ENCODE measurements around the gene LUC7L3. TPM values are rescaled to one million over a fixed set of nuclear protein-coding genes. Genes with fewer than 3 reads are reported as not detected.
A peak's percentile ranks its signal among the peaks of the same experiment; 100 is the strongest.
"Not testable (repeated sequence)": the region's sequence is repeated elsewhere in the genome, so short reads cannot be mapped to it uniquely, and the experiment has no call there.

Gene LUC7L3
- total RNA-seq, 3 donors from 2014 or later = 91.0 to 122 (median 114) TPM

- intact Hi-C loops (cut with DNase I, micrococcal nuclease) = no loop called here
- peaks cover 15% of the 10 kb centered on the region for H3K36me3 ChIP-seq (ENCODE audit: low read depth)
- DNase-seq = no peak
- no peak for TF ChIP-seq CTCF (IDR thresholded peaks at IDR 0.05)
- peaks cover 24% of the 10 kb centered on the region for H3K4me1 ChIP-seq (ENCODE audit: low read depth)
- H3K9me3 ChIP-seq = no peaks in the 10 kb centered on the region
- ATAC-seq = no peak
- no peak overlapping the region for H3K4me3 ChIP-seq
Measured at GRCh38 chr17:50697663-50698272, 21.6 kb upstream of the LUC7L3 start.

- Histone ChIP-seq H3K9me3 (no peaks in the 10 kb centered on the region), H3K4me3 (no peak overlapping the region), H3K36me3 (ENCODE audit: low read depth) (peaks cover 15% of the 10 kb centered on the region), H3K4me1 (ENCODE audit: low read depth) (peaks cover 21% of the 10 kb centered on the region)
- intact Hi-C loops (cut with DNase I, micrococcal nuclease) = no loop called here
- DNase-seq = no peak
- no peak for ATAC-seq
- TF ChIP-seq CTCF (IDR thresholded peaks at IDR 0.05) = no peak
Measured at GRCh38 chr17:50699410-50699809, 20.0 kb upstream of the LUC7L3 start.

- intact Hi-C loops (cut with DNase I, micrococcal nuclease) = loop anchor here in 1 of 2 donors (10.0 kb wide), 1 partner anchor 158 kb away; the partner anchor contains the start of gene SPATA20
- H3K4me1 ChIP-seq (ENCODE audit: low read depth) = peaks cover 14% of the 10 kb centered on the region
Measured at GRCh38 chr17:50703162-50703561, 16.2 kb upstream of the LUC7L3 start.

GRCh38 chr17:50707289-50708049 is 11.9 kb upstream of the LUC7L3 start, which contains the start of gene ANKRD40:
TSS of gene ANKRD40 (minus strand) at chr17:50707914. CDS start at chr17:50707654, 260 bp downstream.
- peak; percentile 90 to 94 (median 91) for DNase-seq
- Histone ChIP-seq H3K36me3 (ENCODE audit: low read depth) (no peaks in the 10 kb centered on the region), H3K4me3 (peak within 1 kb of the TSS; percentile 54), H3K9me3 (no peaks in the 10 kb centered on the region), H3K4me1 (ENCODE audit: low read depth) (peaks cover 27% of the 10 kb centered on the region)
- intact Hi-C loops (cut with DNase I, micrococcal nuclease) = loop anchor here in 1 of 2 donors (10.0 kb wide), 1 partner anchor 163 kb away; the partner anchor contains the start of gene SPATA20
- no peak for TF ChIP-seq CTCF (IDR thresholded peaks at IDR 0.05)
- ATAC-seq = peak; percentile 90

More at GRCh38 chr17:50703162-50703561, 16.2 kb upstream of the LUC7L3 start:
- ATAC-seq (no peak), DNase-seq (no peak)
- H3K4me3 ChIP-seq = no peak overlapping the region
- H3K36me3 ChIP-seq (ENCODE audit: low read depth) = peaks cover 8% of the 10 kb centered on the region
- no peaks in the 10 kb centered on the region for H3K9me3 ChIP-seq
- TF ChIP-seq CTCF (IDR thresholded peaks at IDR 0.05) = no peak

- ATAC-seq (peak; percentile 17), DNase-seq (no peak)
- H3K36me3 ChIP-seq (ENCODE audit: low read depth) = no peaks in the 10 kb centered on the region
- peaks cover 27% of the 10 kb centered on the region for H3K4me1 ChIP-seq (ENCODE audit: low read depth)
- peak overlapping the region; percentile 54 for H3K4me3 ChIP-seq
- no peak for TF ChIP-seq CTCF (IDR thresholded peaks at IDR 0.05)
- intact Hi-C loops (cut with DNase I, micrococcal nuclease) = loop anchor here in 1 of 2 donors (10.0 kb wide), 1 partner anchor 164 kb away; the partner anchor contains the start of gene SPATA20
- no peaks in the 10 kb centered on the region for H3K9me3 ChIP-seq
Measured at GRCh38 chr17:50708050-50709000, 11.1 kb upstream of the LUC7L3 start.

GRCh38 chr17:50709053-50709452 is 10.3 kb upstream of the LUC7L3 start:
- intact Hi-C loops (cut with DNase I, micrococcal nuclease) = loop anchor here in 1 of 2 donors (10.0 kb wide), 1 partner anchor 164 kb away; the partner anchor contains the start of gene SPATA20
- H3K36me3 ChIP-seq (ENCODE audit: low read depth); ATAC-seq; H3K4me3 ChIP-seq; DNase-seq; H3K9me3 ChIP-seq: not testable (repeated sequence)
- H3K4me1 ChIP-seq (ENCODE audit: low read depth) = peaks cover 24% of the 10 kb centered on the region
